Measurements from ENCODE around the gene EFNB1. TPM values are rescaled to one million over a fixed set of nuclear protein-coding genes. Genes with fewer than 3 reads are reported as not detected.
A peak's percentile ranks its signal among the peaks of the same experiment; 100 is the strongest.

The EFNB1 gene
- total and polyA plus RNA-seq, 2 of the 4 experiments (the other 2 are of a cell fraction), result 17.9 to 26.8 TPM

DNA sequence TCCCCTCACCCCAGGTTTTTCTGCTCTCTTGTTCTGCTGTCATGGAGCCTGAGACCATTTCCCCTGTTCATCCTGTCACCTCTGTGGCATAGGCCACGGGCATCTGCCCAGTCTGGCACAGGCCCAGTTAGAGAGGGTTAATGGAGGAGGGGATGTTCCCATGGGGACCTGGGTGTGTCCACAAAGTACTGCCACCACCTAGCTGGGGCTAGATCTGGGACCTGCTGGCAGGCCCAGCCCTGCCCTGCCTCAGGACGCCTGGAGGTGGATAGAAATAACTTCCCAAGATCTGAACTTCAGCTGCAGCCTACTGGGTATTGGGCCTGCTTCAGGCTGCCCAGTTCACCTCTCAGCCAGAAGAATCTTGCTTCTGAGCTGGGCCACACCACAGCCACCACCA is 13.5 kb downstream of the EFNB1 start:
- Histone ChIP-seq H2BK15ac (ENCODE audit: low read depth, low read length) (no peak overlapping the region), H4K5ac (ENCODE audit: low read depth, low read length) (no peak overlapping the region), H3K36me3 (ENCODE audit: control insufficient read depth, insufficient read depth, low read length) (peaks cover 22% of the 10 kb centered on the region; the same call in 1 of the 2 replicates), H3K4me1 (ENCODE audit: control insufficient read depth, insufficient read depth, low read length) (peaks cover 5% of the 10 kb centered on the region; the same call in 1 of the 2 replicates), H4K91ac (ENCODE audit: insufficient read depth, low read depth, low read length) (no peak overlapping the region), H3K4me3 (ENCODE audit: insufficient read depth, low read depth, low read length) (no peak overlapping the region), H3K9ac (ENCODE audit: low read depth, low read length) (no peak overlapping the region), H2BK120ac (ENCODE audit: low read depth, low read length) (no peak overlapping the region), H3K4ac (ENCODE audit: low read depth, low read length) (no peak overlapping the region), H2AK9ac (replicated peaks; ENCODE audit: low read depth, low read length, poor library complexity) (no peak overlapping the region), H2BK5ac (ENCODE audit: low read depth, low read length, poor library complexity, severe bottlenecking) (no peak overlapping the region), H3K23ac (ENCODE audit: low read depth, low read length) (no peak overlapping the region), H3K18ac (ENCODE audit: low read depth, low read length) (no peak overlapping the region), H3K4me2 (ENCODE audit: low read depth, low read length) (no peak overlapping the region), H2AK5ac (ENCODE audit: low read depth, low read length) (no peak overlapping the region), H3K27ac (ENCODE audit: insufficient read depth, low read length) (no peak overlapping the region), H2BK20ac (ENCODE audit: low read depth, low read length) (no peak overlapping the region), H2AFZ (replicated peaks; ENCODE audit: low read length, poor library complexity) (peak overlapping the region; percentile 48), H3K9me3 (ENCODE audit: control insufficient read depth, insufficient read depth, low read length) (no peaks in the 10 kb centered on the region), H4K8ac (ENCODE audit: low read depth in 2 of 2, low read length in 2 of 2) (no peak overlapping the region), H3K9me1 (ENCODE audit: insufficient read depth, low read length) (0 out of 2 replicates have a peak, but pooled peaks cover 1% of the 10 kb centered on the region), H3K14ac (replicated peaks; ENCODE audit: low read depth, low read length) (no peak overlapping the region), H4K20me1 (ENCODE audit: insufficient read depth, low read length) (peaks cover 10% of the 10 kb centered on the region), H3K27me3 (ENCODE audit: control insufficient read depth, insufficient read depth, low read length) (no peaks in the 10 kb centered on the region; the same call in 1 of the 2 replicates), H3K79me1 (ENCODE audit: low read depth in 1 of 2, low read length in 2 of 2) (peaks cover 0 to 11% of the 10 kb centered on the region in 2 experiments; a peak in 2 of 4 replicates), H3K56ac (ENCODE audit: extremely low read depth, insufficient read depth, low read length) (no peak overlapping the region)
- BruUV-seq (replicated peaks), result no TSS peak
- TF ChIP-seq FOS (IDR thresholded peaks at IDR 0.05; ENCODE audit: low read depth, low read length) (no peak), SMC3 (IDR thresholded peaks at IDR 0.05; ENCODE audit: low read depth, low read length) (no peak), CHD1 (IDR thresholded peaks at IDR 0.05; ENCODE audit: low read depth, low read length) (no peak), MXI1 (IDR thresholded peaks at IDR 0.05; ENCODE audit: borderline replicate concordance, low read depth, low read length) (no peak), RCOR1 (IDR thresholded peaks at IDR 0.05; ENCODE audit: insufficient replicate concordance, low read length) (no peak), BHLHE40 (IDR thresholded peaks at IDR 0.05; ENCODE audit: low read depth, low read length) (no peak), MAZ (IDR thresholded peaks at IDR 0.05; ENCODE audit: borderline replicate concordance, low read depth, low read length) (no peak), RAD21 (IDR thresholded peaks at IDR 0.05; ENCODE audit: low read length) (no peak), RFX5 (IDR thresholded peaks at IDR 0.05; ENCODE audit: low read depth, low read length) (no peak), POLR2A (IDR thresholded peaks at IDR 0.05; ENCODE audit: low read depth, low read length) (no peak), NFE2L2 (IDR thresholded peaks at IDR 0.05; ENCODE audit: low read depth, low read length) (no peak), MAFK (IDR thresholded peaks at IDR 0.05; ENCODE audit: low read depth, low read length) (no peak), CEBPB (IDR thresholded peaks at IDR 0.05; ENCODE audit: low read depth, low read length) (no peak)
- TF ChIP-seq, protein P1, sequence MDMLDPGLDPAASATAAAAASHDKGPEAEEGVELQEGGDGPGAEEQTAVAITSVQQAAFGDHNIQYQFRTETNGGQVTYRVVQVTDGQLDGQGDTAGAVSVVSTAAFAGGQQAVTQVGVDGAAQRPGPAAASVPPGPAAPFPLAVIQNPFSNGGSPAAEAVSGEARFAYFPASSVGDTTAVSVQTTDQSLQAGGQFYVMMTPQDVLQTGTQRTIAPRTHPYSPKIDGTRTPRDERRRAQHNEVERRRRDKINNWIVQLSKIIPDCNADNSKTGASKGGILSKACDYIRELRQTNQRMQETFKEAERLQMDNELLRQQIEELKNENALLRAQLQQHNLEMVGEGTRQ (IDR thresholded peaks at IDR 0.05; ENCODE audit: low read depth, low read length), result no peak
- TF ChIP-seq, protein P2, sequence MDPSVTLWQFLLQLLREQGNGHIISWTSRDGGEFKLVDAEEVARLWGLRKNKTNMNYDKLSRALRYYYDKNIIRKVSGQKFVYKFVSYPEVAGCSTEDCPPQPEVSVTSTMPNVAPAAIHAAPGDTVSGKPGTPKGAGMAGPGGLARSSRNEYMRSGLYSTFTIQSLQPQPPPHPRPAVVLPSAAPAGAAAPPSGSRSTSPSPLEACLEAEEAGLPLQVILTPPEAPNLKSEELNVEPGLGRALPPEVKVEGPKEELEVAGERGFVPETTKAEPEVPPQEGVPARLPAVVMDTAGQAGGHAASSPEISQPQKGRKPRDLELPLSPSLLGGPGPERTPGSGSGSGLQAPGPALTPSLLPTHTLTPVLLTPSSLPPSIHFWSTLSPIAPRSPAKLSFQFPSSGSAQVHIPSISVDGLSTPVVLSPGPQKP (IDR thresholded peaks at IDR 0.05; ENCODE audit: borderline replicate concordance, low read depth, low read length), result no peak
- TF ChIP-seq, protein P3, sequence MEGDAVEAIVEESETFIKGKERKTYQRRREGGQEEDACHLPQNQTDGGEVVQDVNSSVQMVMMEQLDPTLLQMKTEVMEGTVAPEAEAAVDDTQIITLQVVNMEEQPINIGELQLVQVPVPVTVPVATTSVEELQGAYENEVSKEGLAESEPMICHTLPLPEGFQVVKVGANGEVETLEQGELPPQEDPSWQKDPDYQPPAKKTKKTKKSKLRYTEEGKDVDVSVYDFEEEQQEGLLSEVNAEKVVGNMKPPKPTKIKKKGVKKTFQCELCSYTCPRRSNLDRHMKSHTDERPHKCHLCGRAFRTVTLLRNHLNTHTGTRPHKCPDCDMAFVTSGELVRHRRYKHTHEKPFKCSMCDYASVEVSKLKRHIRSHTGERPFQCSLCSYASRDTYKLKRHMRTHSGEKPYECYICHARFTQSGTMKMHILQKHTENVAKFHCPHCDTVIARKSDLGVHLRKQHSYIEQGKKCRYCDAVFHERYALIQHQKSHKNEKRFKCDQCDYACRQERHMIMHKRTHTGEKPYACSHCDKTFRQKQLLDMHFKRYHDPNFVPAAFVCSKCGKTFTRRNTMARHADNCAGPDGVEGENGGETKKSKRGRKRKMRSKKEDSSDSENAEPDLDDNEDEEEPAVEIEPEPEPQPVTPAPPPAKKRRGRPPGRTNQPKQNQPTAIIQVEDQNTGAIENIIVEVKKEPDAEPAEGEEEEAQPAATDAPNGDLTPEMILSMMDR (conservative IDR thresholded peaks at IDR 0.05; ENCODE audit: low read depth, low read length), result no peak
- intact Hi-C loops (cut with micrococcal nuclease) (no loop called here), in situ Hi-C loops (cut with MboI; ENCODE audit: low sequenced_read_pairs) (loop anchor here (25.0 kb wide), 1 partner anchor 195 kb away; no protein-coding TSS in a partner anchor), dilution Hi-C loops (cut with HindIII; ENCODE audit: low sequenced_read_pairs, unreplicated experiment) (no loop called here)
- ATAC-seq (ENCODE audit: low read depth), result no peak
- DNase-seq, result no peak
- ChIA-PET POLR2A (ENCODE audit: unreplicated experiment) (no interaction called here), CTCF (no interaction called here)
- no CpG with 5 or more reads among the region's 2 CpGs for WGBS, 2 experiments (ENCODE audit: extremely low coverage in 2 of 2, insufficient read length in 1 of 2)
